Spleen (tissue), 11 donors: Measurements from ENCODE around the gene APOB. TPM values are rescaled to one million over a fixed set of nuclear protein-coding genes. Genes with fewer than 3 reads are reported as not detected.

ENCODE experiments used
- DNase-seq: peaks from one replicate; pipeline ENCODE4 v3.0.0-alpha.2; 2020
- H3K27ac ChIP-seq, 8 donors: fragments of 200-600 bp; sonication (generic) in 7 of 8; 1 replicate in 4 of 8; 2 replicates in 4 of 8; pipeline versions ENCODE4 v1.5.0 to v1.8.0; 2016 to 2021; ENCODE audit warnings: inconsistent platforms in 4 of 8, mild to moderate bottlenecking in 4 of 8, moderate library complexity in 1 of 8
- H3K27me3 ChIP-seq, 7 donors: fragments of 200-600 bp; sonication (generic) in 6 of 7; replicated peaks in 1 of 7; 1 replicate in 4 of 7; 2 replicates in 3 of 7; pipeline versions ENCODE4 v1.5.0 to v1.8.0; 2016 to 2021; ENCODE audit warnings: inconsistent platforms in 3 of 7, mild to moderate bottlenecking in 1 of 7
- H3K36me3 ChIP-seq, 6 donors: fragments of 200-600 bp; sonication (generic) in 5 of 6; 1 replicate in 4 of 6; 2 replicates in 2 of 6; pipeline versions ENCODE4 v1.5.0 to v1.8.0; 2016 to 2021; ENCODE audit warnings: inconsistent platforms in 2 of 6
- H3K4me1 ChIP-seq, 6 donors: fragments of 200-600 bp; sonication (generic) in 5 of 6; 1 replicate in 3 of 6; 2 replicates in 3 of 6; pipeline versions ENCODE4 v1.5.0 to v1.8.0; 2016 to 2021; ENCODE audit warnings: inconsistent platforms in 3 of 6
- H3K4me3 ChIP-seq, 8 donors: fragments of 200-600 bp; sonication (generic) in 7 of 8; 1 replicate in 4 of 8; 2 replicates in 4 of 8; pipeline versions ENCODE4 v1.5.0 to v1.8.0; 2016 to 2021; ENCODE audit warnings: inconsistent platforms in 4 of 8, mild to moderate bottlenecking in 4 of 8, moderate library complexity in 2 of 8
- H3K9me3 ChIP-seq, 8 donors: fragments of 200-600 bp; sonication (generic) in 7 of 8; 1 replicate in 4 of 8; 2 replicates in 4 of 8; pipeline versions ENCODE4 v1.5.0 to v1.8.0; 2016 to 2021; ENCODE audit warnings: inconsistent platforms in 4 of 8
- POLR2A ChIP-seq, 3 donors: fragments of 450-650 bp; IDR thresholded peaks; one replicate each; pipeline ENCODE4 v1.5.1; 2017; ENCODE audit warnings: antibody characterized with exemption in 3 of 3, mild to moderate bottlenecking in 1 of 3
- POLR2AphosphoS5 ChIP-seq, 3 donors: sonication (generic); formaldehyde crosslinking; IDR thresholded peaks; one replicate each; pipeline ENCODE4 v1.5.1; 2017; ENCODE audit warnings: antibody characterized with exemption in 3 of 3
- WGBS, 5 donors: extraction: QIAGEN DNeasy Blood & Tissue Kit in 3 of 5; methylation state at CpG; one replicate each; pipeline versions ENCODE4 v1.1.5 to v1.1.7; 2013 to 2018; 5-methylcytosine and 5-hydroxymethylcytosine counted together
- intact Hi-C: fragments of 100-400 bp; cut with DNase I; formaldehyde crosslinking; loops from one replicate; pipeline ENCODE4 v1.15.0; 2023; ENCODE audit warnings: low total_unique reads
- polyA plus RNA-seq, 3 donors: library from polyadenylated mRNA; stranded (reverse); fragments of 200-250 nt; gene quantifications; one replicate each; pipeline ENCODE4 v1.2.1, GENCODE V29; 2013
- total RNA-seq, 7 donors: library from RNA; depleted of rRNA in 3 of 7; stranded (reverse); fragments of >200 nt in 3 of 7; fragmentation: NEBNext Ultra II Directional in 4 of 7; extraction: Animal tissue kit (Norgen Biotek cat#: 25700) in 4 of 7; gene quantifications; one replicate each; pipeline versions ENCODE4 v1.1.0 to v1.2.1, GENCODE V29; 2016 to 2021
- TF ChIP-seq, protein P1 (sequence below), 11 experiments: fragments of 200-600 bp in 7 of 11; fragments of 450-650 bp in 4 of 11; sonication (generic) in 4 of 11; IDR thresholded peaks in 8 of 11; conservative IDR thresholded peaks in 3 of 11; 1 replicate in 7 of 11; 2 replicates in 4 of 11; pipeline versions ENCODE4 v1.4.0 to v1.8.0; 2016 to 2021; ENCODE audit warnings: antibody characterized with exemption in 11 of 11, inconsistent platforms in 4 of 11, mild to moderate bottlenecking in 1 of 11
- donor health status: healthy with polysubstance abuse.
- donor health status: DM: no; HTN: no; CAD: no; lungs with moderate emphysema.
- donor health status: DM: no; HTN: no; CAD: no.
- donor health status: Bipolar disorder and iron deficiency.
- donor health status: healthy.
- donor health status: DM: no; HTN: no; CAD: no.
- donor health status: DM: yes; HTN: yes; CAD: no.

The APOB gene
- total and polyA plus RNA-seq, 10 donors, result 0.02 to 2.5 (median 0.39) TPM

DNA sequence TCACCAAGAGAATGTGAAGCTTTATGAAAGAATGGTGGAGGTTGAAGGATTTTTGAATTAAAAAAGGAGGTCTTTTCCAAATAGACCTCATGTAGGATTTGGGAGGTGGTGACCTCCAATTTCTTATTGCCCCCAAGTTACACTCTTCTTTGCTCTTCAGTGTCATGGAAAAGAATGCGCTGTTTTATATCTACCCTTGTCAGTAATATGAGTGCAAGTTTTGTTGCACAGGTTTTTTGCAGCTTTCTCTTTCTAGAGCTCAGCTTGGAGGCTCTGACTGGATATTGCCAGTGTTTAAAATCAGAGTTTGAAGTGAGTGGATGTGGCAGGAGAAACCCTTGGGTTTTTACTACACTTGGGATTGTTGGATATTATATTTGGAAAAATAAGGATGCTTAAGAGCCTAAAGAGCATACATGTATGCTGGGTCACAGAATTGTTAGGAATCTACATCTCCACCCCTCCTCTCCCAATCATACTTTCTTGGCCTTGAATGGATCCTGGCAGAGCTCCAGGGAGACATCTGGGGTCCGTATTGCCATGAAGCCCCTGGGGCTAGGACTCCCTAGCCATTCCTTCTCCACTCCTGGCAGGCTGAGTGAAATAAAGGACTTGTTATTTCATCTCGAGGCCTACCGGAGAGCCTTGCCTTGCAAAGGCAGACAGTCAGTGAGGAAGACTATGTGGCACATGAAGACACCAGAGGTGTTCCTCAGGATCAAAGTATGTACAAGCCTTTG lies 43.8 kb downstream of the APOB start:
- TF ChIP-seq POLR2A (IDR thresholded peaks at IDR 0.05) (no peak), POLR2AphosphoS5 (IDR thresholded peaks at IDR 0.05) (no peak)
- Histone ChIP-seq H3K4me3 (no peak overlapping the region), H3K27ac (no peak overlapping the region), H3K36me3 (no peaks in the 10 kb centered on the region), H3K4me1 (no peaks in the 10 kb centered on the region), H3K9me3 (no peaks in the 10 kb centered on the region), H3K27me3 (no peaks in the 10 kb centered on the region)
- 82 to 92% (median 86%) methylated on average over 4 of the region's 4 CpGs for WGBS, 5 donors
- DNase-seq, result no peak
- intact Hi-C loops, result no loop called here

DNA sequence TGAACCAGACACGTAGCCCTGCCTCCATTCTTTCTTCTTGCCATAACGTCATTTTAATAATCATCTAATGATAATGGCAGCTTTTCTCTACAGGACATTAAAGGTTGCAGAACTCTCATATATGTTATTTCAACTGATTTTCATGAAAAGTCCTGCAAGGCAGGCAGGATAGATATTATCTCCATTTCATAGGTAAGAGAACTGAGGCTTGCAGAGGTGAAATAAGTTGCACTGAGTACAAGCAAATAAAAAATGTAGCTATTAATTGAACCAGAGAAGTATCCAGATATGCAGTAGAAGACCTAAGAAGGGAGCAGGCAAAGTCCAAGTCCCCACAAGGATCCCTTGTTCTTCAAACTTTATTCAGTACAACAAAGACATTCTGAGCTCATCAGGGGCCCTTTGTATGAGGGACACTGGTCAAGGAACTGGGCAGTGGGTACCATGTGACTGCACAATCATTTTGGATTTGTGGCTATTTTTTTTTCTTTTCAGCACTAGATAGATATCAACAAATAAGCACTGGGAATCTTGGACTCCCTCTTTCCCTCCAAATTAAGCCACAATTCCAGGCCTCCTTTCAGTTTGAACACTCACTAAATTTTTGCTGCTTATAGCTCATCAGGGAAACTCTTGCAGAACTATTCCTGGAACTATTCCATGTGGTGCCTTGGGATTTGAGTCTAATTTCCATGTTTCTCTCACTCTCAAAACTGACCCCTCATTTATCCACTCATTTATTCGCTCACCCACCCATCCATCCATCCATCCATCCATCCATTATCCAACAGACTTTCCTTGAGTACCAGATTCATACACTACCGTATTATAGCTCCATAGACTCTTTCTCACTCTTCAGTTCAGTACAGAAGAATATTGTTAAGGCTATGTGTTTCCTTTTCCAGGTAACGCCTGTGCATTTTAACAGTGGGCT lies 44.6 kb downstream of the APOB start:
- no peaks in the 10 kb centered on the region for H3K4me1 ChIP-seq
- no peak for DNase-seq
- no peak for TF ChIP-seq POLR2A (IDR thresholded peaks at IDR 0.05)
- TF ChIP-seq, protein P1, sequence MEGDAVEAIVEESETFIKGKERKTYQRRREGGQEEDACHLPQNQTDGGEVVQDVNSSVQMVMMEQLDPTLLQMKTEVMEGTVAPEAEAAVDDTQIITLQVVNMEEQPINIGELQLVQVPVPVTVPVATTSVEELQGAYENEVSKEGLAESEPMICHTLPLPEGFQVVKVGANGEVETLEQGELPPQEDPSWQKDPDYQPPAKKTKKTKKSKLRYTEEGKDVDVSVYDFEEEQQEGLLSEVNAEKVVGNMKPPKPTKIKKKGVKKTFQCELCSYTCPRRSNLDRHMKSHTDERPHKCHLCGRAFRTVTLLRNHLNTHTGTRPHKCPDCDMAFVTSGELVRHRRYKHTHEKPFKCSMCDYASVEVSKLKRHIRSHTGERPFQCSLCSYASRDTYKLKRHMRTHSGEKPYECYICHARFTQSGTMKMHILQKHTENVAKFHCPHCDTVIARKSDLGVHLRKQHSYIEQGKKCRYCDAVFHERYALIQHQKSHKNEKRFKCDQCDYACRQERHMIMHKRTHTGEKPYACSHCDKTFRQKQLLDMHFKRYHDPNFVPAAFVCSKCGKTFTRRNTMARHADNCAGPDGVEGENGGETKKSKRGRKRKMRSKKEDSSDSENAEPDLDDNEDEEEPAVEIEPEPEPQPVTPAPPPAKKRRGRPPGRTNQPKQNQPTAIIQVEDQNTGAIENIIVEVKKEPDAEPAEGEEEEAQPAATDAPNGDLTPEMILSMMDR (IDR thresholded peaks at IDR 0.05 in 8 of 11, conservative IDR thresholded peaks at IDR 0.05 in 3 of 11), result no peak
- no peak for TF ChIP-seq POLR2AphosphoS5 (IDR thresholded peaks at IDR 0.05)
- no peaks in the 10 kb centered on the region for H3K36me3 ChIP-seq
- H3K27me3 ChIP-seq, result peaks cover 0 to 3% (median 0%) of the 10 kb centered on the region in 7 donors
- no peak overlapping the region for H3K27ac ChIP-seq
- intact Hi-C loops, result no loop called here
- H3K4me3 ChIP-seq, result no peak overlapping the region
- H3K9me3 ChIP-seq, result no peaks in the 10 kb centered on the region
- WGBS, 5 donors, result 87 to 91% (median 89%) methylated on average over 5 of the region's 5 CpGs

DNA sequence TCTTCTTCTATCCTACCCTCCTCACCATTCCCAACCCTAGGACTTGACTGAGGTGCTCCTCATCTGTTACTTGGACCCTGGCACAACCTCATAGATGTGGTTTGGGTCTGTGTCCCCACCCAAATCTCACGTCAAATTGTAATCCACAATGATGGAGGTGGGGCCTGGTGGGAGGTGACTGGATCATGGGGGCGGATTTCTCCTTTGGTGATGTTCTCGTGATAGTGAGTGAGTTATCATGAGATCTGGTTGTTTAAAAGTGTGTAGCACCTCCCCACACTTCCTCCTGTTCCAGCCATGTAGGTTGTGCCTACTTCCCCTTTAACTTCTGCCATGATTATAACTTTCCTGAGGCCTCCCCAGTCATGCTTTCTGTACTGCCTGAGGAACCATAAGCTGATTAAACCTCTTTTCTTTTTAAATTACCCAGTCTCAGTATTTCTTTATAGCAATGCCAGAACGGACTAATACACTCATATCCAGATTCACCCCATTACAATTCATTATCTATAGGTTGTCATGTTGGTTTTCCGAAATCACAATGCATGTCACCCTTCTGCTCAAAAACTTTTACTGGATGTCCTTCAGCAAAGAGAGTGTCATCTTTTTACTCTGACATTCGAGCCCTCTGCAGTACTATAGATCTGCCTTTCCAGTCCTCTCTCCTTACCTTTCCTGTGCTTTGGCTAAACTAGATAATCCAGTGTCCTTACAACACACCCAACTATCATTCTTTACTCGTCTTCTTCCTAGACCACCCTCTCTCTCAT lies 45.7 kb downstream of the APOB start:
- 75 to 81% (median 76%) methylated on average over 7 of the region's 7 CpGs for WGBS, 5 donors
- TF ChIP-seq, protein P1 (IDR thresholded peaks at IDR 0.05 in 8 of 11, conservative IDR thresholded peaks at IDR 0.05 in 3 of 11), result no peak
- no peak for TF ChIP-seq POLR2AphosphoS5 (IDR thresholded peaks at IDR 0.05)
- no peak for TF ChIP-seq POLR2A (IDR thresholded peaks at IDR 0.05)
- no peak overlapping the region for H3K27ac ChIP-seq
- H3K9me3 ChIP-seq, result no peaks in the 10 kb centered on the region
- no peak overlapping the region for H3K4me3 ChIP-seq
- H3K4me1 ChIP-seq, result no peaks in the 10 kb centered on the region
- H3K27me3 ChIP-seq, result peaks cover 0 to 5% (median 0%) of the 10 kb centered on the region in 7 donors
- intact Hi-C loops, result no loop called here
- no peak for DNase-seq
- H3K36me3 ChIP-seq, result no peaks in the 10 kb centered on the region

DNA sequence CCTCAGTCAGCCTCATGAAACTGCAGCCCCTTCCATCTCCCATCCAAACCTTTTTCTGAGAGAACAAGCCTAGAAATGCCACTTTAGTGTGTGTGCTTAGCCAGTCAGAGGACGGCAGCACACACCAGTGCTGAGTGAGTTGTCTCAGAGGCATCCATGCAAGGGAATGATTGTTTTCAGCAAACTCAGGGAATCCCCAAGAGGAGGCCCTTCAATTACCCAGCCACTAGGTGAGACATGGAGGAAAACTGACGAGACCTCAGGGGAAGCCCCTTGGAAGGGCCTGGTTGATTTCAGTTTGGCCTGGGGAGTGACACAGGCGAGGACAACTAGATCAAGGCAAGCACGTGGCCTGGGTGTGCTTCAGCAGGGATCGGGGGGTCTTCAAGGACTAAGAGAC lies 49.7 kb downstream of the APOB start:
- intact Hi-C loops, result no loop called here
- TF ChIP-seq POLR2A (IDR thresholded peaks at IDR 0.05), result no peak
- TF ChIP-seq, protein P1 (IDR thresholded peaks at IDR 0.05 in 8 of 11, conservative IDR thresholded peaks at IDR 0.05 in 3 of 11), result no peak
- no peak for TF ChIP-seq POLR2AphosphoS5 (IDR thresholded peaks at IDR 0.05)
- WGBS, 5 donors, result 77 to 84% (median 80%) methylated on average over 5 of the region's 5 CpGs
- peaks cover 0 to 5% (median 0%) of the 10 kb centered on the region in 7 donors for H3K27me3 ChIP-seq
- no peaks in the 10 kb centered on the region for H3K36me3 ChIP-seq
- no peak overlapping the region for H3K4me3 ChIP-seq
- DNase-seq, result no peak
- H3K9me3 ChIP-seq, result no peaks in the 10 kb centered on the region
- no peak overlapping the region for H3K27ac ChIP-seq
- H3K4me1 ChIP-seq, result no peaks in the 10 kb centered on the region
